Right hindlimb (tissue), 1 donor: Measurements from ENCODE around the gene STK4.

Experiments used
- DNase-seq: peaks from one replicate; pipeline ENCODE4 v3.0.0-alpha.2; 2018

Gene STK4

DNA sequence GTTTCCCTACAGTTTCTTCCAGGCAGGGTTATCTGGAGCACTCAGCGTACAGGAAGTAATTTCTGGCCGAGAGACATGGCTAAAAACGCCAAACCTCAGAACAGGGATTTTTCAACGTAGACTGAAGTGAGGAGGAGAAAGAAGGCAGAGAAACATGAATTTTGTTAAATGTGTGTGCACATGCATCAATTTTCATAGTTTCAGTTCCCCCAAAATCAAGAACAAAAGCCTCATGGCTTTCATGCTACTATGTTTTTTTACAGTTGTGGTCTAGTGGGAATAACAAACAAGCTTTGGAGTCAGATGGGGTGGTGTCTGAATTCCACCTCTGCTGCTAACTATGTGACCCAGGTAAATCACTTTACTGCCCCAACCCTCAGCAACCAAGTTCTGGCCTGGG is 11.0 kb upstream of the STK4 start:
- DNase-seq = no peak

DNA sequence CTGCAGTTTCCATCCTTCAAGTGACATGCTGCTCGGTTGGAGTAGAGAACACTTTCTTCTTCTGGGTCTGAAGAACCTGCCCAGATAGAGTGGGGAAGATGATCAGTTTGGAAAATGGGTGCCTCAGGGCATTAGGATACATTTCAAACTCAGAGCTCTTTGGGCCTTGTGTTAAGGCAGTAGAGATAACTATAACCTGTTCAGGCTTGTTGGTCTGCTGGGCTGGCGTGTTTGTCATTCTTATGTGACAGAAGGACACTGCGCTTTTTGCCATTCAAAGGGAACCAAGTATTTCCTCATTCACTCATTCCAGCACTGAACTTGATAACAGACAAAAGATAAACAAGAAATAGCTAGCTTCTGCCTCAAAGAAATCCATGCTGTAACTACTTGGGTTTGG is 9.9 kb upstream of the STK4 start:
- DNase-seq = no peak

DNA sequence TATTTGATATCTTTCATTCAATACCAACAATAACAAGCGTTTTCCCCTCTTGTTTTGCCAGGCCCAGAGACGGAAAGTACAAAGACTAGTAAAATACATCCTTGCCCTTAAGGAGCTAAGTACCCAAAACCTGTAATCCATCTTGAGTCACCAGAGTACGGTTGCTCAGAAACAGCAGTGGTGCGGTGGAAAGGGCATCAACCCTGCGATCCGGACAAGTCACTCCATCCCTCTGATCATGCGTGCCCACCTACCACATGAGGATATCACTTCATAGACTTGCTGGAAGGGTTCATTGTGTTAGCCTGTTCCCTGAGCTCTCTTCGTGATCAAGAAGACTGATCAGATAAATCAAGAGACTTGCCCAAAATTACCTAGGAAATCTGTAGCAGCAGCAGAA is 8.0 kb upstream of the STK4 start:
- no peak for DNase-seq

DNA sequence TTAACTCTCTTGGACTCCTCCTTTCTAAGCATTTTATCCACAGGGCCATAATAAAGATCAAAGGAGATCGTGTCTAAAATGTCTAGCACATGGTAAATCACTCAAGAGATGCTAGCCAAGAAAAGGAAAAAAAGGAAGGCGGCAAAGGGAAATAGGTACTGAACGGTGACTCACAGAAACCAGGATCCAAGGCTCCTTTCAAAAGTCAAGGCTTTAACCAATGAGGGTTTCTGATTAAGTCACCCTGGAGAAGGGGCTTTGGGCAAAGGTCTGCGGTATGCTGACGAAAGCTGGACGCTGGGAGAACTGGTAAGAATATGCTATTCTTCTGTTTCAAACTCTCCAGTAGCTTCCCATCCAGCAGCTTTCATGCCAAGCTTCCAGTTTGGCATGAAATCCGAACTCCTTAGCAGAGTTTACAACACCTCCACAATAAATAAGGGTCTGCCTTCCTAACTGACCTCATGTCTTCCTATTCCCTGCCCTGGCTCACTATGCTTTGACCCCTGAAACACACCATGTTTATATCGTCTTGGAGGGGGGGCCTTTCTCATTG is 7.2 kb upstream of the STK4 start:
- DNase-seq = peak; percentile 41

DNA sequence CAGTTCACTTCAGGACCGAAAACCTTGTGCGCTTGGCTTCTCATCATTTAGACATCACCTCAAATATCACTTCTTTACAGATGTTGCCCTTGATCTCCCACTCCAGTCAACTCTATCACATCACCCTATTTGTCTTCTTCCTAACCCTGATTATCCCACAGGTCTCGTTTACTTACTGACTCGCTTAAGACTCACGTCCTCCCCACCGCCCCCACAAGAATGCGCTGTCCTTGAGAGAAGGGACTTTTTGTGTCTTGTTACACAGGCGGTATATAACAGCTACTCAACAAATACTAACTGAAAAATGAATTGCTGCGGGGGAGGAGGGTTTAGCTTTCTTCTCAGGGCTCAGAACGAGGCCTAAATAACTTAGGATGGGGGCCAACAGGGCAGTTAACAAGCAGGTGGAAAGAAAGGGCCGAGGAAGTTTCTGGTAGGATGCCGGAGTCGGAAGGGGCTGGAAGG is 6.6 kb upstream of the STK4 start:
- DNase-seq = peak; percentile 52

DNA sequence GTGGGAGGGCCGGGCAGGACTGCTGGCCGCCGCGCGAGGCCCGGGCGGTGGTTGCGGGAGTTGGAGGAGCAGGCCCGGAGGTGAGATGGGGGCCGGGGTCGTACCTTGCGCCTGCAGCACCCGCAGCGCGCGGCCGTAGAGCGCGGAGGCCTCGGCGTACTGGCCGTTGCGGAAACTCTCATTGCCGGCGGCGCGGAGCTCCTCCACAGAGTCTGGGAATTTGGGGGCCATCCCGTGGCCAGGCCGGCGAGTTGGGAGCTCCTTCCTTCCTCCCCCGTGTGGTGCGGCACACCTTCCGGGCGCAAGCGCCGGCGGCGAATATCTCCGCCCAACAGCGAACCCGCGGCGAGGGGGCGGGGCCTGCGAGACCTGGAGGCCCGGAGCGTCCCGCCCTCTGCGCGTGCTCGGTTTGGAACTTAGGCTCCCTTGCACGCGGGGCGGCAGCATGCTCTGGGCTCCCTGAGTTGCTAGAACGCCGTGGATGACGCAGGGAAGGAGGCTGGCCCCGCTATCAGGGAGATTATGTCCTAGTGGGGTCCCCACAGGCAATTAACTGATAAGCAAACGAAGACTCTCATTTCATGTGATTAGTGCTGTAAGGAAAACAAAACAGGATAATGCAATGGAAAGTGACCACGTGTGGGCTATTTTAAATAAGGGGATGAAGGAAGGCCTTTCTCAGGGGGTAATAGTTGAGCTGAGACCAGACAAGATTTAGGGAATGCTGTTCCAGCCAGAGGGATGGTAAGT is 6.0 kb upstream of the STK4 start, which contains the start of gene TOMM34:
Gene TOMM34 (minus strand): TSS at position 295 of the 750 bp plus-strand sequence. CDS start 64 bp downstream, at position 231.
- DNase-seq = peak; percentile 93

DNA sequence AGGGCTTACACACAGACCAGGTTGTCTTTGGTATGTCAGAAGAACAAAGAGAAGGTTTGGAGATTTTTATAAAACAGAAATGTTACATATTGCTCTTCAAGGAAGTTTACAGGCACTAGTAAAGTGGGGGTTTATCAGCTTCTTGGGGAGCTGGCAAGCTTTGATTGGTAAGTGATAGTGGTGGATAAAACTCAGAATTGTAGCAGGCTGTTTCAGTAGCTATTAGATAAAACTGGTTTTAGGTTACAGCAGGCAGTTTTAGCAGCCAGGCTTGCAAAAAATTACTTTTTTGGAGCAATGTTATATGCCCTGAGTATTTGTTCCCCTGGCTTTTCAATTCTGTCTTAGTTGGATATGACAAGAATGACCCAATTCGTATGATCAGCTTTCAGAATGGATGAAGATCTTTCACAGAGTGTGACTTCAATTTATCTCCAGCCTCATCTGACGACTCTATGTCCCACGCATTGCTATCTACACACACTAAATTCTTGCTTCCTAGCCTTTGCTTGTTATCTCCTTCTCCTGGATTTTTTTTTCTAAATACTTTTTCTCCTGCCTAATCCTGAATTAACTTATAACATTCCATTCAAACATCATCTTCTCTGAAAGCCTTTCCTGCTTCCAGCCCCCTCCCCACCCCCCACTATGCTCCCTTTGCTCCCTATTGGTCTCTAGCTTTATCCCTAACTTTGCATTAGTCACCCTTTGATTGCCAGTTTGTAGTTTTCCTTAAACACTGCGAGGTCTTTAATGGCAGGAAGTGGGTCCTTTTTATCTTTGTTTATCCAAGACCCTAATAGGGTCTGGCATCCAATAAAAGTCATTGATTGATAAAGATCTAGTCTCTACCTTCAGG is 5.1 kb upstream of the STK4 start:
- DNase-seq = no peak

DNA sequence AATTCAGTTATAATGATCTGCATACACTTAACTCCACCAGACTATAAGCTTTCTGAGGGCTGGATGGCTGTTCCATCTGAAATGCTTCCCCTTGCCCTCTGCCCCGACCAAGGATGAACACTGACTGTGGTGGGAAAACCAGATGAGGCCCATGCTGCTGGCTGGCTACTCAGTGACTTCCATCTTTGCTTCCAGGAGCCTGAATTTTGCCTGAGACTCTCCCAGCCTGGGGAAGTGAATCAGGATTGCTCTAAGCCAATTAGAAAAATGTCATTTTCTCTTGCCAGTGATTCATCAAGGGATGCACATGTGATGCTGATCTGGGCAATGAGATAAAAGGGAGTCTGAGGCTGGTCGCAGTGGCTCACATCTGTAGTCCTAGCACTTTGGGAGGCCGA is 4.4 kb upstream of the STK4 start:
- no peak for DNase-seq

DNA sequence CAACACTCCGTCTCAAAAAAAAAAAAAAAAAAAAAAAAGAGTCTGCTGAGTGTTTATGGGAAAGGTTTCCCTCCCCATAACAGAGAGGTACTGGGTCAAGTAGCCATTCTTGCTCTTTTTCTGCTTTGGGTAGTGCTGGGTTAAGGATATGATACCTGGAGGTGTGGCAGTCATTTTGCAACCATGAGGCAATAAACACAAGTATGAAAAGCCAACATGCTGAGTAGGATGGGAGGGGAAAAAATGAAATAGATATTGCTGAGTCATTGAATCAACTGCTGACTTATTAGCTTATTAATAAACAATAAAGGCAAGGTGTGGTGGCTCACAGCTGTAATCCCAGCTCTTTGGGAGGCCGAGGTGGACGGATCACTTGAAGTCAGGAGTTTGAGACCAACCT is 3.8 kb upstream of the STK4 start:
- DNase-seq = no peak

DNA sequence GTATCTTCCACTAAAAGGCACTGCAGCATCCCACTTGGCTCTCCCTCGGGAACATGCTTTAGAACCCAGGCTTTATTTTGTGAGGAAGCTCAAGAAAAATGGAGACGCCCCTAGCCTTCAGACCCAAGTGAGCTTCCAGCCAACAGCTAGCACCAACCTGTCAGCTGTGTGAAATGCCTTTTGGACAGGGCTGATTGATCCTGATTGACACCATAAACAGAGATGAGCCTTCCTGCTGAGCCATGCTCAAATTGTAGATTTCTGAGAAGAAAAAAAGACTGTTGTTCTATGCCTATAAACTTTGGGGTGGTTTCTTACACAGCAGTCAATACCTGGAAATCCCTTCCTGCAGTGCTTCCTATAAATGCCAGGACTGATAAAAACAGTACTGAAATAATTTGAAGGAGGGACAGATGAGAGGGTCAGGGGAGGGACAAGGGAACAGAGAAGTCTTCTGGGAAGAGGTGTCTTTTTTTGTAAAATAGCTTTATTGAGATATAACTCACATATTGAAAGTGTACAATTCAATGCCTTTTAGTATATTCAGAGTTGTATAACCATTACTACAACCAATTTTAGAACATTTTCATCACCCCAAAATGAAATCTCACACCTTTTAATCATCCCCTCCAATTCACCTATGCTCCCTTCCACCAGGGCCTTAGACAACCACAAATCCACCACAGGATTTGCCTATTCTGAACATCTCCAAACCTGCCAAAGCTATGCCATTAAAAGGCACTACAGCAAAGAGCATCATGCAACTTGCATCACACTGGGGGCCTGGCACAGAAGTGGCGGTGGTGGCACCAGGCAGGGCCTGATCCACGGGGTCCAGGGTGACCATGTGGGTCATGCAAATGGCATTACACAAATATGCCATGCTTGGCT is 2.7 kb upstream of the STK4 start:
- no peak for DNase-seq

DNA sequence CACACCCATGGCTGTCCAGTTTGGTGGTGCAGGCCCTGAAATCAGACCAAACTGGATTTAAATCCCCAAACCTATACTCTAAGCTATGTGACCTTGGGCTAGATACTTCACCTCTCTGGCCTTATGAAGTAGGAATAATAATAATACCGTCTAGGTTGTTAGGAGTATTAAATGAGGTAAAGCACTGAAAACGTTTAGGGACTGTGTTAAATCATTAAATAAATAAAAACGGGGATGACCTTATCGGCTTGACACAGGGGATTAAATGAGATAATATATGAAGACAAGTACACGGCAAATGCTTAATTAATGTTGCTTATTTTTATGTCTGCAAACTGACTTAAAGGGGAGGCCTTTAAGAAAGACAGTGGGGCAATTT is 672 bp upstream of the STK4 start:
- no peak for DNase-seq

DNA sequence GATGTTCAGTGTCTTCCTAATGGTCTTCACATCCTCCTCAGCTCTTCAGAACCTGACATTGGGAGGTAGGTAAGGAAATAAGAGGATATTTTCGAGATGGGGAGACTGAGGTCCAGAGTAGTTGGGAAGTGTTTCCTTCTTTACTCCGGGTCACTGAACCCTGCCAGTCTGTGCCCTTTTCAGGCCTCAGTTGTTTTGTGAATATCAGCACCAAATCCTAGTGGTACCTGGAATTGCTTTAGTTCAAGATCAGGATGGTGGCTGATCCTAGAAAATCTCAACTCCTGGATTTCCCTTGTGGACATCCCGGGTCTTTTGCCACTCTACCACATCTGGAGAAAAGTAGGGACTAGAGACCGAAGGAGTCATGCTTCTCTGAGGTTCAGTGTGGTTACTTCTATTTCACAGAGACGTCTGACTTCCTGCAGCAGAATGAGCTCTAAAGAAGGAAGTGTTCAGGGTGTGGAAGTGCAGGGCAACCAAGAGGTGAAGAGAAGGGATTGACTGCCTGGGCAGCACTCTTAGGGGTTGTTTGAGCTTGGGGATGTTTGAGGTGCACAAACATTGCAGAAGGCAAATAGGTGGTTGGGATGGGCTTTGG is 995 bp downstream of the STK4 start:
- no peak for DNase-seq

DNA sequence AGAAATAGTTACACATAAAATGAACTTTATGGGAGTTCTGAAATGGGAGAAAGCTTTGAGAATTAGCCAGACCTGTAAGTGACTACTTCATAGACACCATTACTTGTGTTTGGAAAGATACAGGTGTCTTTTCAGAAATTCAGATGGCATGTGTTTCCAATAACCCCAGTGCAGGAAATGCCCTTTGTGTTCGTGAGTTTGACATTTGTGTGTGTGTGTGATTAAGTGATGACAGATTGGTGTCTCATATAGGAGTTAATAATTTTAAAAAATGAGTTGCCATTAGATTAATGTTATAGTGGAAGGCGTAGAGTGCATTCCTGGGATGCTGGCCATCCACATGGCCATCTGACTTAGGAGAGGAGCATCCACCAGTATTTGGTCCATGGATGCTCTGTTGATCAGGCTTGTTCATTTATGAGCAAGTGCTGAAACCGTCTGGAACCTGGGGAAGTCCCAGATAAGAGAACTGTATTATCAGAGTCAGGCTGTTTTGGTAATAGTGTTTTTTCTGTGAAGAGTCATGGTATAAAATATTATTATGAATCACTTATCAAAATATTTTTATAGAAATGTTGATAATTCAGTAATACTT is 3.1 kb downstream of the STK4 start:
- no peak for DNase-seq

DNA sequence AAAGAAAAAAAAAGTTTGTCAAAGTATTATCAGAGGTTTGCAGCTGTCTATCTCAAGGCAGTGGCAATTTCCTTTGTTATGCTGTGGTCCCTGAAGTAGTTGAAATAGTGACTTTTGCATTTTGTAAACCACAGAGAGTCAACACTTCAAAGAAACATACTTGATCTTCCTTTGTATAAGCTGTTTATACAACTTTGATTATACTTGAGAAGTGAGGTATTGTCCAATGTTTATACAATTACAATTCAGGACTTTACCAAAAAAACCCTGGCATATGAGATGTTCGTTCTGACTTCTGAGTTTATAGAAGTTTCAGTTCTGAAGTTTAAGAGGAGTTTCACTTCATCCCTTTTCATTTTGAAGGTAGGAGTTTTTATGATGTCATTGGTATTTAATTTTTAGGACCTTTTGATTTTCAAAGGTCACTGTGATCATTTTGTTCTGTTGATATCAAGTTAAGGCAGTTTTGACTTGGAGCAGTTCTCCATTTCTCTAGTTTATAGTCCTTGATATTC is 4.0 kb downstream of the STK4 start:
- no peak for DNase-seq

DNA sequence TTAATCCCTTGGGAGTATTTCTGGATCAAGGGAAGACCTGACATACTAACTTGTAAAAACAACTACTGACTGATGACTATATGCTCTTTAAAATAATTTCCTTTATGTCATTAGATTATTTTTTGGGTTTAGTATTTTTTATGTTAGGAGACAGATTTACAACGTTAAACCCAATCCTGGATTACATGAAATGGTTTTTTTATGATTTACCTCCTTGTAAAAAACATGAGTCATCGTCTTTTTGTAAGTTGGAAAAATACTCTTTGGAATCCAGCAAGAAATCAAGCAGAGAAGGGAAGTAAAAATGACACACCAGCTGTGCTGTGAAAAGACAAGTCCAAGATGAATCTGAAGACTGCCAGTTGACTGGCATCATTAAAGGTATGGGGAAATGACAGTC is 6.7 kb downstream of the STK4 start:
- no peak for DNase-seq

DNA sequence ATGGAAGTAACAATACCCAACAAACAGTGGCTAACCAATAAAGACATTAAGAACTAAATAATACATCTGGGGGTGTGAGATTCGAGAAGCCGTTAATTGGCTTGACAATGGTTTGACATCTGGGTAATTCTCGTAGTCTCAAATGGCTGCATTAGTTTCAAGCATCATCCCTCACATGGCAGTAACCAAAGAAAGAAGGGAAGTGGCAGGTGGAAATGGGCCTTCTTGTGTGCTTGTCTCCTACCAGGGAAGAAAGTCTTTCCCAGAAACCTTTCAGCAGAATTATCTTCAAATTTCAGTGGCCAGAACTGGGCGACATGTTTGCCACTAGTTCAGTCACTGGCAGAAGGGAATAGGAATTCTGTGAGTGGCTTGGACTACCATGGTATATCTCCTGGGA is 10.4 kb downstream of the STK4 start:
- DNase-seq = no peak

DNA sequence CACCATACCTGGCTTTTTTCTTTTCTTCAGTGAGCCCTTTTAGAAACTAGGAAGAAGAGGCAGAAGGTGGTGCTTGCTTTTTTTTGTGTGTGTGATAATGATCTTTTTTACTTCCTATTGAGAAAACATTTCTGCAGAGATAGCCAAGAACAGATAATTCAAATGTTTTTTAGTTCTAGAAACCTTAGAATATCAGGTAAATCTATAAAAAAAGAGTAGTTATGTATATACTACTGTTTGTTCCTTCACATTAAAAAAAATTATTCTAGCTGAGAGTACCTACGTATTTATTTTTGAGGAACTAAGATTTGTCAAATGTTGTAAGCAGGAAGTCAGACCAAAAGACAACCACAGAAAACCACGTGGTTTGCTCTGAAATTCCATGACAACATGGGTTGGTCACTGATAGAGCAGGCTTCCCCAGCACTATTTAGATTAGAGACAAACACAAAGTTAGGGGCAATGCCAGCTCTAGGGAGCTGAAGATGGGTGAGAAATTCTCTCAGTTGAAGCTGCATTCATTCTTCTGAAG is 12.8 kb downstream of the STK4 start:
- no peak for DNase-seq

DNA sequence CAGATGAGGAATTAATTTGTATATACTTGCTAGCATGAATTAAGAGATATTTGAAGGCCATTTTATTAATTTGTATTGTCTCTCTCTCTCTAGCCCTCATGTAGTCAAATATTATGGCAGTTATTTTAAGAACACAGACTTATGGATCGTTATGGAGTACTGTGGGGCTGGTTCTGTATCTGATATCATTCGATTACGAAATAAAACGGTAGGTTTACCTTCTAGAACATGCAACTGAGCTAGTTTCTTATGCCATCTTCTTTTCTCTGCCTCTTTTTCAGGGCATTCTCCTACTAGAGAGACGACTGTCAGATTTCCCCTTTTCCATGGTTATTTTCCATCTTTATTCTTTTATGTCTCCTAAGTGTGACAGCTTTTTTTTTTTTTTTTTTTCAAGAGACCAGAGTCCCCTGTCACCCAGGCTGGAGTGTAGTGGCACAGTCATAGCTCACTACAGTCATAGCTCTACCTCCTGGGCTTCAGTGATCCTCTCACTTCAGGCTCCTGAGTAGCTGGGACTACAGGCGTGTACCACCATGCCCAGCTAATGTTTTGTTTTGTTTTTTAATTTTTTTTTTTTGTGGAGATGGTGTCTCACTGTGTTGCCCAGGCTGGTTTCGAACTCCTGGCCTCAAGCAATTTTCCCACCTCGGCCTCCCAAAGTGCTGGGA is 15.6 kb downstream of the STK4 start:
- no peak for DNase-seq

DNA sequence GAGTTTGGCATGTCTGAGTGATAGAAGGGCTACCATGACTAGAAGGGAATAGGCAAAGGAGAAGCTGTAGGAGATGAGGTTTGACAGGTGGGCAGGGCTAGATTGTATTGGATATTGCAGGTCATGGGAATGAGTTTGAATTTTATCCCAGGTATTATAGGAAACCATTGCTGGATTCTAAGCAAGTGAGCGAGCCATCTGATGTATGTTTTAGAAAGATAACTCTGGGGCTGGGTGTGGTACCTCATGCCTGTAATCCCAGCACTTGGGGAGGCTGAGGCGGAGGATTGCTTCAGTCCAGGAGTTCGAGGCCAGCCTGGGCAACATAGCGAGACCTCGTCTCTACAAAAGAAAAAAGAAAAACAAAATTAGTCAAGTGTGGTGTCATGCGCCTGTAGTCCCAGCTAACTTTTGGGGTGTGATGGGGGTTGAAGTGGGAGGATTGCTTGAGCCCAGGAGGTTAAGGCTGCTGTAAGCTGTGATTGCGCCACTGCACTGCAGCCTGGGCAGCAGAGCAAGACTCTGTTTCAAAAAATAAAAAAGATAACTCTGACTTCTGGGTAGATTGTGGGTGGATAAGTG is 16.9 kb downstream of the STK4 start:
- DNase-seq = no peak

DNA sequence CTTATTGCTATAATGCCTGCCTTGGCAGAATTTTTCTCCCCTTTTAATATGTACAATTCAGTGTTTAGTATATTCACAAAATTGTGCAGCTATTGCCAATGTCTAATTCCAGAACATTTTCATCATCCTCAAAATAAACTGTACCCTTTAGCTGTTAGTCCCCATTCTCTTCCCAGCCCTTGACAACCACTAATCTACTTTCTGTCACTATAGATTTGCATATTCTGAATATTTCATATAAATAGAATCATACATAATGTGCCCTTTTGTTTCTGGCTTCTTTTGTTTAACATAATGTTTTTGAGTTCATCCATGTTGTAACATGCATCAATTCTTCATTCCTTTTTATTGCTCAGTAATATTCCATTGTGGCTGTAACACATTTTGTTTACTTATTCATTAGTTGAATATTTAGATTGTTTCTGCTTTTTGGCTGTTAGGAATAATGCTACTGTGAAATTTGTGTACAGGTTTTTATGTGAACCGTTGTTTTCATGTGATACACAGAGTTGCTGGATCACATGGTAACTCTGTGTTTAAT is 22.4 kb downstream of the STK4 start:
- no peak for DNase-seq
